ENCODE results near the gene ZC3H14. TPM values are rescaled to one million over a fixed set of nuclear protein-coding genes. Genes with fewer than 3 reads are reported as not detected.

The ZC3H14 gene
- total and polyA plus RNA-seq, 4 donors: 22.4 to 54.5 (median 31.7) TPM

- Histone ChIP-seq H3K27me3 (ENCODE audit: control insufficient read depth in 4 of 4, insufficient read depth in 4 of 4, low read length in 3 of 4) (no peaks in the 10 kb centered on the region), H3K4me3 (ENCODE audit: low read depth in 1 of 3, low read length in 3 of 3) (no peak overlapping the region), H3K9me3 (ENCODE audit: control insufficient read depth in 4 of 4, low read length in 3 of 4) (no peaks in the 10 kb centered on the region), H3K36me3 (ENCODE audit: control insufficient read depth in 4 of 4, insufficient read depth in 3 of 4, low read depth in 1 of 4, low read length in 3 of 4) (peaks cover 0 to 42% (median 30%) of the 10 kb centered on the region in 4 donors), H3K9ac (ENCODE audit: low read depth in 1 of 2, low read length in 2 of 2) (no peak overlapping the region), H3K27ac (ENCODE audit: low read depth in 1 of 2, low read length in 2 of 2) (no peak overlapping the region), H3K4me1 (ENCODE audit: control insufficient read depth in 4 of 4, insufficient read depth in 4 of 4, low read length in 3 of 4) (no peaks in the 10 kb centered on the region)
- no peak for DNase-seq (ENCODE audit: low spot score)
- no peak for TF ChIP-seq CTCF (IDR thresholded peaks at IDR 0.05; ENCODE audit: low read depth, low read length, missing input control)
- no peak for TF ChIP-seq ZBTB33 (IDR thresholded peaks at IDR 0.05)
- TF ChIP-seq EGR1 (IDR thresholded peaks at IDR 0.05; ENCODE audit: low read depth in 2 of 2): no peak
- no peak for TF ChIP-seq TAF1 (conservative IDR thresholded peaks at IDR 0.05)
- TF ChIP-seq NR2F2 (IDR thresholded peaks at IDR 0.05): no peak
- TF ChIP-seq ATF3 (IDR thresholded peaks at IDR 0.05): no peak
- no peak for TF ChIP-seq HNF4A (conservative IDR thresholded peaks at IDR 0.05)
- TF ChIP-seq REST (IDR thresholded peaks at IDR 0.05): no peak
- TF ChIP-seq FOXA2 (IDR thresholded peaks at IDR 0.05): no peak
- TF ChIP-seq GABPA (IDR thresholded peaks at IDR 0.05 in 1 of 2, conservative IDR thresholded peaks at IDR 0.05 in 1 of 2): no peak
- no peak for TF ChIP-seq FOXA1 (IDR thresholded peaks at IDR 0.05)
- no peak for TF ChIP-seq JUND (IDR thresholded peaks at IDR 0.05)
- WGBS: 93% methylated on average over 5 of the region's 5 CpGs
Observed at GRCh38 chr14:88588081-88588480, 25.2 kb downstream of the ZC3H14 start.

GRCh38 chr14:88590173-88590572 is 27.3 kb downstream of the ZC3H14 start:
- Histone ChIP-seq H3K27me3 (ENCODE audit: control insufficient read depth in 4 of 4, insufficient read depth in 4 of 4, low read length in 3 of 4) (no peaks in the 10 kb centered on the region), H3K27ac (ENCODE audit: low read depth in 1 of 2, low read length in 2 of 2) (no peak overlapping the region), H3K4me3 (ENCODE audit: low read depth in 1 of 3, low read length in 3 of 3) (no peak overlapping the region), H3K4me1 (ENCODE audit: control insufficient read depth in 4 of 4, insufficient read depth in 4 of 4, low read length in 3 of 4) (no peaks in the 10 kb centered on the region), H3K36me3 (ENCODE audit: control insufficient read depth in 4 of 4, insufficient read depth in 3 of 4, low read depth in 1 of 4, low read length in 3 of 4) (peaks cover 0 to 44% (median 30%) of the 10 kb centered on the region in 4 donors), H3K9me3 (ENCODE audit: control insufficient read depth in 4 of 4, low read length in 3 of 4) (no peaks in the 10 kb centered on the region), H3K9ac (ENCODE audit: low read depth in 1 of 2, low read length in 2 of 2) (no peak overlapping the region)
- DNase-seq (ENCODE audit: low spot score): no peak
- 82% methylated on average over 4 of the region's 4 CpGs for WGBS
- TF ChIP-seq FOXA2 (IDR thresholded peaks at IDR 0.05) (no peak), YY1 (IDR thresholded peaks at IDR 0.05) (no peak), NR2F2 (IDR thresholded peaks at IDR 0.05) (no peak), JUND (IDR thresholded peaks at IDR 0.05) (no peak), FOXA1 (IDR thresholded peaks at IDR 0.05) (no peak), TAF1 (conservative IDR thresholded peaks at IDR 0.05) (no peak), SP1 (IDR thresholded peaks at IDR 0.05) (no peak), RAD21 (IDR thresholded peaks at IDR 0.05) (no peak), CTCF (IDR thresholded peaks at IDR 0.05; ENCODE audit: low read depth, low read length, missing input control) (no peak), GABPA (IDR thresholded peaks at IDR 0.05 in 1 of 2, conservative IDR thresholded peaks at IDR 0.05 in 1 of 2) (no peak), REST (IDR thresholded peaks at IDR 0.05) (no peak)
